H1 (cell line): ENCODE data around the gene TANC1. TPM values are rescaled to one million over a fixed set of nuclear protein-coding genes. Genes with fewer than 3 reads are reported as not detected.

ENCODE experiments used
- CTCF ChIA-PET: fragments of 300-600 bp; sonication (Branson Sonifier 250); formaldehyde crosslinking; loops from one replicate; lab custom pipeline; 2021; ENCODE audit not compliant: partially characterized antibody; lab: Charles Lee
- POLR2A ChIA-PET: fragments of 300-600 bp; sonication (Branson Sonifier 250); formaldehyde crosslinking; loops from one replicate; lab custom pipeline; 2021; ENCODE audit warnings: inconsistent platforms; ENCODE audit not compliant: partially characterized antibody; lab: Charles Lee
- DNase-seq, 2 experiments: peaks; one replicate each; pipeline versions ENCODE4 v3.0.0 to v3.0.0-alpha.2; 2010 to 2022; ENCODE audit warnings: low spot score in 2 of 2, low read depth in 1 of 2, mixed read lengths in 1 of 2
- FAIRE-seq: peaks from 2 replicates; lab custom pipeline; 2011; peaks lifted over from hg19 to GRCh38; lab: Jason Lieb, UNC
- H2AFZ ChIP-seq: 2 replicates; pipeline ENCODE4 v1.8.1; 2012; ENCODE audit warnings: low read length, inconsistent platforms
- H2AK5ac ChIP-seq: 2 replicates; pipeline ENCODE4 v1.6.1; 2013; ENCODE audit warnings: low read depth, low read length
- H2BK120ac ChIP-seq: replicated peaks from 2 replicates; pipeline ENCODE3; 2013; ENCODE audit warnings: low read depth, low read length, inconsistent platforms
- H2BK12ac ChIP-seq: 2 replicates; pipeline ENCODE4 v1.6.1; 2013; ENCODE audit warnings: low read depth, low read length
- H2BK15ac ChIP-seq: 2 replicates; pipeline ENCODE4 v1.6.1; 2013; ENCODE audit warnings: low read length
- H2BK20ac ChIP-seq: 2 replicates; pipeline ENCODE4 v1.6.1; 2013; ENCODE audit warnings: low read length
- H2BK5ac ChIP-seq: 2 replicates; pipeline ENCODE4 v1.6.1; 2013; ENCODE audit warnings: low read depth, low read length
- H3K14ac ChIP-seq: 2 replicates; pipeline ENCODE4 v1.6.1; 2013; ENCODE audit warnings: inconsistent platforms; ENCODE audit not compliant: insufficient read length
- H3K18ac ChIP-seq: 2 replicates; pipeline ENCODE4 v1.6.1; 2013; ENCODE audit warnings: low read length; ENCODE audit errors: extremely low read depth
- H3K23ac ChIP-seq: 2 replicates; pipeline ENCODE4 v1.6.1; 2013; ENCODE audit warnings: inconsistent platforms; ENCODE audit not compliant: insufficient read length
- H3K23me2 ChIP-seq: 2 replicates; pipeline ENCODE4 v1.6.1; 2013; ENCODE audit warnings: low read depth, low read length
- H3K27ac ChIP-seq: 2 replicates; pipeline ENCODE4 v1.6.1; 2011; ENCODE audit warnings: low read depth, low read length, inconsistent platforms
- H3K27me3 ChIP-seq, 4 experiments: replicated peaks in 1 of 4; 1 replicate in 1 of 4; 2 replicates in 3 of 4; pipeline versions ENCODE4 v1.6.1 to v1.8.1; 2011 to 2013; ENCODE audit warnings: low read length in 3 of 4, mild to moderate bottlenecking in 3 of 4, inconsistent platforms in 2 of 4, mixed read lengths in 2 of 4, moderate library complexity in 1 of 4; ENCODE audit not compliant: control insufficient read depth in 3 of 4, insufficient read depth in 3 of 4; ENCODE audit errors: extremely low read depth in 1 of 4
- H3K36me3 ChIP-seq, 4 experiments: 2 replicates each; pipeline versions ENCODE4 v1.6.1 to v1.8.1; 2011 to 2013; ENCODE audit warnings: mild to moderate bottlenecking in 4 of 4, low read length in 3 of 4, moderate library complexity in 2 of 4, control low read depth in 1 of 4, inconsistent platforms in 1 of 4; ENCODE audit not compliant: insufficient read depth in 4 of 4, control insufficient read depth in 2 of 4
- H3K4ac ChIP-seq: replicated peaks from 2 replicates; pipeline ENCODE3; 2013; ENCODE audit warnings: low read length, low read depth, mixed read lengths, inconsistent platforms; ENCODE audit not compliant: insufficient read length
- H3K4me1 ChIP-seq, 4 experiments: replicated peaks in 1 of 4; 1 replicate in 1 of 4; 2 replicates in 3 of 4; pipeline versions ENCODE4 v1.6.1 to v1.8.1; 2011 to 2013; ENCODE audit warnings: low read length in 3 of 4, inconsistent platforms in 2 of 4, mixed read lengths in 1 of 4; ENCODE audit not compliant: insufficient read depth in 4 of 4, control insufficient read depth in 3 of 4
- H3K4me2 ChIP-seq, 2 experiments: 2 replicates each; pipeline versions ENCODE4 v1.6.1 to v1.8.1; 2011 to 2013; ENCODE audit warnings: low read depth in 2 of 2, low read length in 2 of 2, control low read depth in 1 of 2, inconsistent platforms in 1 of 2, mild to moderate bottlenecking in 1 of 2; ENCODE audit not compliant: insufficient read depth in 1 of 2
- H3K4me3 ChIP-seq, 4 experiments: fragments of 200-600, 300-600 bp in 1 of 4; sonication (generic), shearing (Covaris generic), sonication (Bioruptor Twin) in 1 of 4; 2 replicates each; pipeline versions ENCODE4 v1.5.1 to v1.8.1; 2011 to 2016; ENCODE audit warnings: low read length in 4 of 4, low read depth in 3 of 4, control low read depth in 2 of 4, inconsistent platforms in 2 of 4, mild to moderate bottlenecking in 2 of 4, mixed read lengths in 1 of 4, moderate library complexity in 1 of 4; ENCODE audit not compliant: insufficient read depth in 2 of 4; ENCODE audit errors: extremely low read depth in 1 of 4
- H3K56ac ChIP-seq: replicated peaks from 2 replicates; pipeline ENCODE3; 2013; ENCODE audit warnings: low read depth, mild to moderate bottlenecking, mixed read lengths, low read length, inconsistent platforms; ENCODE audit not compliant: insufficient read length
- H3K79me1 ChIP-seq: 2 replicates; pipeline ENCODE4 v1.6.1; 2013; ENCODE audit warnings: low read depth, low read length, control low read depth
- H3K79me2 ChIP-seq, 2 experiments: 2 replicates each; pipeline versions ENCODE4 v1.6.1 to v1.8.1; 2012 to 2013; ENCODE audit warnings: low read length in 2 of 2, mild to moderate bottlenecking in 2 of 2, inconsistent platforms in 1 of 2; ENCODE audit not compliant: insufficient read depth in 2 of 2, control insufficient read depth in 1 of 2
- H3K9ac ChIP-seq, 4 experiments: replicated peaks in 1 of 4; 1 replicate in 1 of 4; 2 replicates in 3 of 4; pipeline versions ENCODE4 v1.6.1 to v1.8.1; 2011 to 2013; ENCODE audit warnings: low read depth in 3 of 4, low read length in 3 of 4, control low read depth in 2 of 4, mild to moderate bottlenecking in 2 of 4, moderate library complexity in 2 of 4, inconsistent platforms in 1 of 4; ENCODE audit errors: extremely low read depth in 1 of 4
- H3K9me3 ChIP-seq, 2 experiments: 2 replicates each; pipeline versions ENCODE4 v1.6.1 to v1.8.1; 2012 to 2013; ENCODE audit warnings: mild to moderate bottlenecking in 2 of 2, moderate library complexity in 2 of 2, control low read depth in 1 of 2, inconsistent platforms in 1 of 2, low read depth in 1 of 2, low read length in 1 of 2, mixed read lengths in 1 of 2; ENCODE audit not compliant: insufficient read depth in 2 of 2
- H4K20me1 ChIP-seq, 2 experiments: replicated peaks in 1 of 2; 2 replicates each; pipeline versions ENCODE3 to v1.8.1; 2011 to 2013; ENCODE audit warnings: inconsistent platforms in 2 of 2, low read length in 2 of 2, mild to moderate bottlenecking in 1 of 2; ENCODE audit not compliant: insufficient read depth in 2 of 2, control insufficient read depth in 1 of 2
- H4K5ac ChIP-seq: 2 replicates; pipeline ENCODE4 v1.6.1; 2013; ENCODE audit warnings: low read length, low read depth, mixed read lengths, inconsistent platforms; ENCODE audit not compliant: insufficient read length
- H4K8ac ChIP-seq: 2 replicates; pipeline ENCODE4 v1.8.0; 2013; ENCODE audit warnings: mild to moderate bottlenecking, moderate library complexity, low read length, inconsistent platforms; ENCODE audit not compliant: insufficient read depth; ENCODE audit errors: extremely low read depth
- H4K91ac ChIP-seq: replicated peaks from 2 replicates; pipeline ENCODE3; 2013; ENCODE audit warnings: low read length, mixed read lengths, inconsistent platforms; ENCODE audit not compliant: insufficient read length
- ATF2 ChIP-seq: IDR thresholded peaks from 2 replicates; pipeline ENCODE4 v1.6.1; 2012; ENCODE audit warnings: low read length, inconsistent platforms
- E2F6 ChIP-seq: IDR thresholded peaks from 2 replicates; pipeline ENCODE4 v1.6.1; 2012; ENCODE audit warnings: inconsistent platforms
- EZH2 ChIP-seq: fragments of 200-600 bp; sonication (generic); IDR thresholded peaks from 2 replicates; pipeline ENCODE4 v1.7.1; 2012; ENCODE audit warnings: low read depth, mild to moderate bottlenecking, moderate library complexity, low read length, inconsistent platforms; ENCODE audit not compliant: severe bottlenecking
- KDM1A ChIP-seq: fragments of 200-600, 300-600 bp; sonication (generic); IDR thresholded peaks from 2 replicates; pipeline ENCODE4 v1.7.1; 2016; ENCODE audit warnings: mild to moderate bottlenecking, low read length, borderline replicate concordance
- PHF8 ChIP-seq: fragments of 200-600 bp; sonication (generic); conservative IDR thresholded peaks from 2 replicates; pipeline ENCODE4 v1.7.1; 2012; ENCODE audit warnings: low read depth, mild to moderate bottlenecking, inconsistent platforms, low read length, moderate library complexity
- POLR2AphosphoS5 ChIP-seq: IDR thresholded peaks from 2 replicates; pipeline ENCODE4 v1.6.1; 2011; ENCODE audit warnings: low read depth, low read length
- RFX5 ChIP-seq: IDR thresholded peaks from 2 replicates; pipeline ENCODE4 v1.6.1; 2011; ENCODE audit warnings: low read depth, low read length, improper control_type of control experiment, borderline replicate concordance
- TCF12 ChIP-seq: IDR thresholded peaks from 2 replicates; pipeline ENCODE4 v1.6.1; 2011; ENCODE audit warnings: low read depth, mild to moderate bottlenecking, low read length
- polyA plus RNA-seq, 7 experiments: library from polyadenylated mRNA; depleted of rRNA in 3 of 7; stranded (reverse) in 5 of 7; unstranded in 2 of 7; fragments of >200 nt in 5 of 7; fragments of 200-250 nt in 2 of 7; gene quantifications; 1 replicate in 5 of 7; 2 replicates in 1 of 7; 4 replicates in 1 of 7; pipeline versions ENCODE4 v1.2.1 to v1.2.3, GENCODE V29; 2011 to 2013; ENCODE audit warnings: missing spikeins in 2 of 7, mixed read lengths in 2 of 7
- total RNA-seq: library from RNA; stranded (reverse); fragmentation: NEBNext Ultra II Directional; extraction: Animal tissue kit (Norgen Biotek cat#: 25700); gene quantifications from 2 replicates; pipeline ENCODE4 v1.2.1, GENCODE V29; 2021

Gene TANC1
- total and polyA plus RNA-seq, 2 of the 8 experiments (the other 6 are each of a cell fraction or from before 2014, with no cell fraction given): 4.1 to 7.6 TPM

- no peak overlapping the region for H3K27ac ChIP-seq
Observed at GRCh38 chr2:159077869-159078268, 109.4 kb downstream of the TANC1 start.

More at GRCh38 chr2:159077869-159078268, 109.4 kb downstream of the TANC1 start:
- Histone ChIP-seq H2BK15ac (no peak overlapping the region), H2BK20ac (no peak overlapping the region), H4K91ac (no peak overlapping the region), H3K14ac (no peak overlapping the region), H3K23me2 (no peaks in the 10 kb centered on the region), H3K4ac (no peak overlapping the region), H3K18ac (no peak overlapping the region), H2BK12ac (no peak overlapping the region), H3K4me3 (no peak overlapping the region), H4K20me1 (no peaks in the 10 kb centered on the region), H3K27me3 (no peaks in the 10 kb centered on the region), H3K23ac (no peak overlapping the region), H3K4me2 (no peak overlapping the region), H2BK5ac (no peak overlapping the region), H3K79me2 (no peaks in the 10 kb centered on the region), H3K4me1 (no peaks in the 10 kb centered on the region), H3K9me3 (no peaks in the 10 kb centered on the region), H2AK5ac (no peak overlapping the region), H2BK120ac (no peak overlapping the region), H3K79me1 (no peaks in the 10 kb centered on the region), H2AFZ (no peak overlapping the region), H3K56ac (no peak overlapping the region), H4K8ac (no peak overlapping the region), H3K36me3 (no peaks in the 10 kb centered on the region), H4K5ac (no peak overlapping the region), H3K9ac (no peak overlapping the region)
- CTCF ChIA-PET: interaction anchor here (0.6 to 2.0 kb wide), 6 partner anchors 11 to 445 kb away, joined by 3 to 4 read pairs (median 3); no protein-coding TSS in a partner anchor
- TF ChIP-seq E2F6 (no peak), POLR2AphosphoS5 (no peak), ATF2 (no peak), TCF12 (no peak), EZH2 (no peak), RFX5 (no peak), PHF8 (no peak), KDM1A (no peak)
- FAIRE-seq: no peak
- POLR2A ChIA-PET: interaction anchor here (1.0 kb wide), 1 partner anchor 15 kb away, joined by 3 read pairs; no protein-coding TSS in a partner anchor
- no peak for DNase-seq
